ENCODE measurements around the gene GGT6.

- no peak for TF ChIP-seq CTCF (IDR thresholded peaks at IDR 0.05)
- TF ChIP-seq POLR2A (IDR thresholded peaks at IDR 0.05; ENCODE audit: low read depth) = no peak
Measured at GRCh38 chr17:4534515-4534914, 25.9 kb downstream of the GGT6 start.
